Esophagus muscularis mucosa (tissue), 4 donors: Measurements from ENCODE around the gene CELF2.

ENCODE experiments used
- EP300 ChIP-seq: sonication (generic); formaldehyde crosslinking; IDR thresholded peaks from one replicate; pipeline ENCODE4 v1.6.1; 2017; ENCODE audit warnings: antibody characterized with exemption
- POLR2A ChIP-seq: fragments of 450-650 bp; IDR thresholded peaks from one replicate; pipeline ENCODE4 v1.6.1; 2017; ENCODE audit warnings: antibody characterized with exemption, moderate library complexity, mild to moderate bottlenecking, low read depth
- POLR2AphosphoS5 ChIP-seq, 2 donors: sonication (generic); formaldehyde crosslinking; IDR thresholded peaks; one replicate each; pipeline ENCODE4 v1.6.1; 2017; ENCODE audit warnings: antibody characterized with exemption in 2 of 2
- TF ChIP-seq, protein P1 (sequence below), 3 experiments: fragments of 200-600 bp in 2 of 3; fragments of 450-650 bp in 1 of 3; sonication (generic) in 2 of 3; IDR thresholded peaks; one replicate each; pipeline ENCODE4 v1.5.1; 2017 to 2019; ENCODE audit warnings: antibody characterized with exemption in 3 of 3, mild to moderate bottlenecking in 2 of 3, moderate library complexity in 1 of 3

DNA sequence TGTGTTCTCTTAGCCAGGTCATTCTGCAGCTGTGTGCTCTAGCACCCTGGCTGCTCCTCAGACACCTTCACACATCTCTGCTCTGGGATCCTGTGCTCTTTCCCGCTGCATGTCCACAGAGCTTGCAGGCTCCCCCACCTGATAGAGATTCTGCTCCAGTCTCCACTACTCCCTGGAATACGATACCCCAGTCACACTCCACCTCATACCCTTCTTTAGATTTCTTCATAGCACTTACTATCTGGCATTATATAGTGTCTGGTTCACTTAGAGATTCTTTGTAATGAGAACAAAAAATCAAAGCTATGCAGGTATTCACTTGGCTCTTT, 88.0 kb downstream of the CELF2 start:
- TF ChIP-seq, protein P1, sequence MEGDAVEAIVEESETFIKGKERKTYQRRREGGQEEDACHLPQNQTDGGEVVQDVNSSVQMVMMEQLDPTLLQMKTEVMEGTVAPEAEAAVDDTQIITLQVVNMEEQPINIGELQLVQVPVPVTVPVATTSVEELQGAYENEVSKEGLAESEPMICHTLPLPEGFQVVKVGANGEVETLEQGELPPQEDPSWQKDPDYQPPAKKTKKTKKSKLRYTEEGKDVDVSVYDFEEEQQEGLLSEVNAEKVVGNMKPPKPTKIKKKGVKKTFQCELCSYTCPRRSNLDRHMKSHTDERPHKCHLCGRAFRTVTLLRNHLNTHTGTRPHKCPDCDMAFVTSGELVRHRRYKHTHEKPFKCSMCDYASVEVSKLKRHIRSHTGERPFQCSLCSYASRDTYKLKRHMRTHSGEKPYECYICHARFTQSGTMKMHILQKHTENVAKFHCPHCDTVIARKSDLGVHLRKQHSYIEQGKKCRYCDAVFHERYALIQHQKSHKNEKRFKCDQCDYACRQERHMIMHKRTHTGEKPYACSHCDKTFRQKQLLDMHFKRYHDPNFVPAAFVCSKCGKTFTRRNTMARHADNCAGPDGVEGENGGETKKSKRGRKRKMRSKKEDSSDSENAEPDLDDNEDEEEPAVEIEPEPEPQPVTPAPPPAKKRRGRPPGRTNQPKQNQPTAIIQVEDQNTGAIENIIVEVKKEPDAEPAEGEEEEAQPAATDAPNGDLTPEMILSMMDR (IDR thresholded peaks at IDR 0.05), result no peak
- no peak for TF ChIP-seq POLR2A
- no peak for TF ChIP-seq EP300
- TF ChIP-seq POLR2AphosphoS5 (IDR thresholded peaks at IDR 0.05), result no peak
